ENCODE data around the gene JARID2.
"Not testable (repeated sequence)": the region's sequence is repeated elsewhere in the genome, so short reads cannot be mapped to it uniquely, and the experiment has no call there.

The JARID2 gene

GRCh38 chr6:15530411-15530810, 284.5 kb downstream of the JARID2 start:
- DNase-seq (ENCODE audit: low read depth in 3 of 3, low spot score in 1 of 3), result no peak

GRCh38 chr6:15531973-15532372, 286.1 kb downstream of the JARID2 start:
- no peak for DNase-seq (ENCODE audit: low read depth in 3 of 3, low spot score in 1 of 3)

GRCh38 chr6:15533379-15534026, 287.6 kb downstream of the JARID2 start:
- no peak for DNase-seq (ENCODE audit: low read depth in 3 of 3, low spot score in 1 of 3)

- no peak for DNase-seq (ENCODE audit: low read depth in 3 of 3, low spot score in 1 of 3)
Observed at GRCh38 chr6:15534974-15535373, 289.1 kb downstream of the JARID2 start.

GRCh38 chr6:15535495-15536197, 289.8 kb downstream of the JARID2 start:
- no peak for DNase-seq (ENCODE audit: low read depth in 3 of 3, low spot score in 1 of 3)

GRCh38 chr6:15536198-15536955, 290.5 kb downstream of the JARID2 start:
- no peak for DNase-seq (ENCODE audit: low read depth in 3 of 3, low spot score in 1 of 3)

GRCh38 chr6:15538106-15538505, 292.2 kb downstream of the JARID2 start:
- no peak for DNase-seq (ENCODE audit: low read depth in 3 of 3, low spot score in 1 of 3)

GRCh38 chr6:15538766-15539495, 293.1 kb downstream of the JARID2 start:
- DNase-seq (ENCODE audit: low read depth in 3 of 3, low spot score in 1 of 3), result no peak

- no peak for DNase-seq (ENCODE audit: low read depth in 3 of 3, low spot score in 1 of 3)
Observed at GRCh38 chr6:15539722-15540270, 293.9 kb downstream of the JARID2 start.

- DNase-seq (ENCODE audit: low read depth in 3 of 3, low spot score in 1 of 3), result not testable (repeated sequence)
Observed at GRCh38 chr6:15543332-15543917, 297.6 kb downstream of the JARID2 start.

- DNase-seq (ENCODE audit: low read depth in 3 of 3, low spot score in 1 of 3), result no peak
Observed at GRCh38 chr6:15544321-15544900, 298.5 kb downstream of the JARID2 start.

GRCh38 chr6:15546591-15546990, 300.7 kb downstream of the JARID2 start:
- DNase-seq (ENCODE audit: low read depth in 3 of 3, low spot score in 1 of 3), result no peak

GRCh38 chr6:15547400-15547799, 301.5 kb downstream of the JARID2 start:
- DNase-seq (ENCODE audit: low read depth in 3 of 3, low spot score in 1 of 3), result no peak

GRCh38 chr6:15549371-15549770, 303.5 kb downstream of the JARID2 start:
- DNase-seq (ENCODE audit: low read depth in 3 of 3, low spot score in 1 of 3), result no peak

- no peak for DNase-seq (ENCODE audit: low read depth in 3 of 3, low spot score in 1 of 3)
Observed at GRCh38 chr6:15550546-15551123, 304.8 kb downstream of the JARID2 start.

- DNase-seq (ENCODE audit: low read depth in 3 of 3, low spot score in 1 of 3), result no peak
Observed at GRCh38 chr6:15551262-15551661, 305.4 kb downstream of the JARID2 start.

GRCh38 chr6:15551798-15552197, 305.9 kb downstream of the JARID2 start:
- no peak for DNase-seq (ENCODE audit: low read depth in 3 of 3, low spot score in 1 of 3)

GRCh38 chr6:15553031-15553430, 307.2 kb downstream of the JARID2 start:
- DNase-seq (ENCODE audit: low read depth in 3 of 3, low spot score in 1 of 3), result no peak

GRCh38 chr6:15553736-15554294, 307.9 kb downstream of the JARID2 start:
- DNase-seq (ENCODE audit: low read depth in 3 of 3, low spot score in 1 of 3), result no peak

- no peak for DNase-seq (ENCODE audit: low read depth in 3 of 3, low spot score in 1 of 3)
Observed at GRCh38 chr6:15554728-15555100, 308.8 kb downstream of the JARID2 start.

Measured in stimulated activated CD4-positive, alpha-beta T cell treated with anti-CD3 and anti-CD28 coated beads, TNF-alpha, amount 100 ng/mL, for 1 hour (primary cell).